ENCODE measurements around the gene DOCK8. TPM values are rescaled to one million over a fixed set of nuclear protein-coding genes. Genes with fewer than 3 reads are reported as not detected.

DOCK8 gene
- total RNA-seq, 1 donor from 2014 or later, result 3.4 TPM

- DNase-seq, result no peak
- ATAC-seq (ENCODE audit: poor library complexity), result no peak
- intact Hi-C loops (cut with DNase I), result no loop called here
These were observed 129.1 kb downstream of the DOCK8 start for GRCh38 chr9:343773-344172.

DNA sequence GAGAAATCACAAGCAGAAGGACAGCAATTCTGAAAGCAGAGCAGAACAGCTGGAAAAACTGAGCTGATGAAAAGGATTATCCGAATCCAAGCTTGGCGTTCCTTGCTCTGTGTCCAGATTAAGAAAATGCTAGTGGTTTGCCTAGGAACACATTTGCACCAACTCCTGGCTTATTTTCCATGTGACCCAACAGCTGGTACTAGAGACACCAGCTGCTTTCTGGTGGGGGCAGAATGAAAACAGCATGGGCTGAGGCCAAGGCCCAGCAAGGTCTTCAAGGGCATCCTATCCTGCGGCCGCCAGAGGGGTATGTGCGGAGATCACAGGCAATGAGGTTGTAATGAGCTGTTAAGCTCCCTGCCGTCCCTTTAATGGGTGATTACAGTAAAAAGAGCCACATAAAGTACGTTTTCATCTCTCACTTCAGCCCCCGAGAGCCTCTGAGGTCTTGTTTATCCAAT lies 131.5 kb downstream of the DOCK8 start:
- DNase-seq (no peak), ATAC-seq (ENCODE audit: poor library complexity) (peak; percentile 37)
- intact Hi-C loops (cut with DNase I), result no loop called here

GRCh38 chr9:347667-348292 lies 133.1 kb downstream of the DOCK8 start:
- ATAC-seq (ENCODE audit: poor library complexity), result peak; percentile 70
- intact Hi-C loops (cut with DNase I), result no loop called here
- DNase-seq, result no peak

DNA sequence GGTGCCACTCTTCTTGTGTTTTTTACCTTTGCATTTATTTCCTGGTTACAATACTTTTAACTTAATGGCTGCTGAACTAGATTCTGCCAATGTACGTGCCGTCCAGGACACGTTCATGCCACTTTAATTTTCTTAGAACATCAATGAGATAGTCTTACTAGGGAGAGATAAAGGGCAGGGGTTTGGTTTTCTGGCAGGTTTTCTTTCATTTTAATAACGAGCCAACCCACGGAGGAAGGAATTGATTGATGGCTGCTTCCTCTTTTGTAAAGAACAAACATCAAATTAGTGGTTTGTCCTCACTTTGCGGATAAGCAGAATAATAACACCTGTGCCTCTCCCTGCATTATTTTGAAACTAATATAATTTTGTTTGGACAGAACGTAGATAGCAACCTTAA lies 135.7 kb downstream of the DOCK8 start:
- ATAC-seq (ENCODE audit: poor library complexity) (no peak), DNase-seq (no peak)
- intact Hi-C loops (cut with DNase I), result no loop called here

GRCh38 chr9:351916-352315 lies 137.3 kb downstream of the DOCK8 start:
- no peak for ATAC-seq (ENCODE audit: poor library complexity)
- no peak for DNase-seq
- intact Hi-C loops (cut with DNase I), result no loop called here

DNA sequence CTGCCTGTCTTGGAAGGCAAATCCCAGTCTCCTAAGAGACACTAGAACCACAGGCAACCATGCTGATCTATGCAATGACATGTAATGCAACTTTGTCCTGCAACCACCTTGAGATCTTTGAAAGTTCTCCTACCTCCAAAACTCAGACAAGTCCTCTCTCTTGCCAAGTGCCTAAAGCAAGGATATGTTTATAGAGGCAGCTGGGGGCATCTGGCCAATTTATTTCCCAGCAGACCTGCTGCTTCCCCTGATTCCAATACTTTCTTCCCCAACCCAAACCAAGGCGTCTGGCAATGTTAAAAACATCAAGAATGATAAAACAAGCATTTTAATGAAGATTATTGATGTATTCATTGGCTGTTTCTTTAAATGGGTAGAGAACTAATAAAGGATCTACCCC lies 138.4 kb downstream of the DOCK8 start:
- ATAC-seq (ENCODE audit: poor library complexity) (no peak), DNase-seq (no peak)
- intact Hi-C loops (cut with DNase I), result no loop called here

DNA sequence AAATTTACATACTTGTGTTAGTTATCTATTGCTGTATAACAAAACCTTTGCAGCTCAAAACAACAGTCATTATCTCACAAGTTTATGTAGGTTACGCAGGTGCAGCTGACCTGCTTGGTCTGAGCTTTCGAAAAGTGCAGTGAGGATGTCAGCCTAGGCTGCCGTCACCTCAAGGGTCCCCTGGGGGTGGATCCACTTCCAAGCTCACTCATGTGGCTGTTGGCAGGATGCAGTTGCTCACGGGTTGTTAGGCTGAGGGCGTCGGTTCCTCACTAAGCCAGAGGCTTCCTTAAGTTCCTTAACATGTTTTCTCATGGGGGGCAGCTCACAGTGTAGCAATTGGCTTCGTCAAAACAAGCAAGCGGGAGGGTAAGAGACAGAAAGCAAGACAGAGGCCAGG lies 139.8 kb downstream of the DOCK8 start:
- no peak for ATAC-seq (ENCODE audit: poor library complexity)
- intact Hi-C loops (cut with DNase I), result no loop called here
- DNase-seq, result no peak

- intact Hi-C loops (cut with DNase I), result no loop called here
- no peak for ATAC-seq (ENCODE audit: poor library complexity)
- DNase-seq, result no peak
These were observed 142.9 kb downstream of the DOCK8 start for GRCh38 chr9:357560-357959.

- DNase-seq (no peak), ATAC-seq (ENCODE audit: poor library complexity) (no peak)
- intact Hi-C loops (cut with DNase I), result no loop called here
These were observed 148.1 kb downstream of the DOCK8 start for GRCh38 chr9:362561-363273.

DNA sequence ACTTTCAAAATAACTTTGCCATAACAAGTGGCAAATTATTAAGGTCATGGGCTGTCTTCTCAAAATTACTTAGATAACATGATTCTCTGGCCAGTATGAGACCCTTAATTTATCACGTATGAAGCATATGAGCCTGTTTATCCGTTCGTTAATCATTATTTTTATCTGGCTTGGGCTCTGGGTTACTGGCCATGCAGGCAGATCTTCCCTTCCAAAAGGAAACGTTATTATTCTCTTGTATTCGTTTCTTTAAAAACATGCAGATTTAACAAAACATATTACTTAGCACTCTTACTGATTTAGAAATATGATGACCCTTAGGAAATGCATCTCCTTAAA lies 148.6 kb downstream of the DOCK8 start:
- intact Hi-C loops (cut with DNase I), result no loop called here
- ATAC-seq (ENCODE audit: poor library complexity), result no peak

GRCh38 chr9:365436-365835 lies 150.8 kb downstream of the DOCK8 start:
- no peak for ATAC-seq (ENCODE audit: poor library complexity)
- intact Hi-C loops (cut with DNase I), result no loop called here
- no peak for DNase-seq

More for the DNA sequence above, 148.6 kb downstream of the DOCK8 start:
- DNase-seq, result no peak

GRCh38 chr9:366620-367019 lies 152.0 kb downstream of the DOCK8 start:
- intact Hi-C loops (cut with DNase I), result no loop called here
- no peak for ATAC-seq (ENCODE audit: poor library complexity)
- no peak for DNase-seq

GRCh38 chr9:370086-370485 lies 155.4 kb downstream of the DOCK8 start:
- intact Hi-C loops (cut with DNase I), result no loop called here
- DNase-seq (no peak), ATAC-seq (ENCODE audit: poor library complexity) (no peak)

- intact Hi-C loops (cut with DNase I), result no loop called here
- ATAC-seq (ENCODE audit: poor library complexity) (peak; percentile 88), DNase-seq (no peak)
These were observed 156.7 kb downstream of the DOCK8 start for GRCh38 chr9:371349-371748.

GRCh38 chr9:372128-372527 lies 157.5 kb downstream of the DOCK8 start:
- DNase-seq, result no peak
- ATAC-seq (ENCODE audit: poor library complexity), result peak; percentile 63
- intact Hi-C loops (cut with DNase I), result no loop called here

- intact Hi-C loops (cut with DNase I), result no loop called here
- no peak for ATAC-seq (ENCODE audit: poor library complexity)
- DNase-seq, result no peak
These were observed 159.1 kb downstream of the DOCK8 start for GRCh38 chr9:373759-374206.

GRCh38 chr9:374736-375135 lies 160.1 kb downstream of the DOCK8 start:
- intact Hi-C loops (cut with DNase I), result no loop called here
- ATAC-seq (ENCODE audit: poor library complexity), result no peak
- no peak for DNase-seq

- no peak for DNase-seq
- no peak for ATAC-seq (ENCODE audit: poor library complexity)
- intact Hi-C loops (cut with DNase I), result no loop called here
These were observed 161.4 kb downstream of the DOCK8 start for GRCh38 chr9:376115-376514.

- intact Hi-C loops (cut with DNase I), result no loop called here
- DNase-seq, result no peak
- no peak for ATAC-seq (ENCODE audit: poor library complexity)
These were observed 163.6 kb downstream of the DOCK8 start for GRCh38 chr9:378263-378662.

DNA sequence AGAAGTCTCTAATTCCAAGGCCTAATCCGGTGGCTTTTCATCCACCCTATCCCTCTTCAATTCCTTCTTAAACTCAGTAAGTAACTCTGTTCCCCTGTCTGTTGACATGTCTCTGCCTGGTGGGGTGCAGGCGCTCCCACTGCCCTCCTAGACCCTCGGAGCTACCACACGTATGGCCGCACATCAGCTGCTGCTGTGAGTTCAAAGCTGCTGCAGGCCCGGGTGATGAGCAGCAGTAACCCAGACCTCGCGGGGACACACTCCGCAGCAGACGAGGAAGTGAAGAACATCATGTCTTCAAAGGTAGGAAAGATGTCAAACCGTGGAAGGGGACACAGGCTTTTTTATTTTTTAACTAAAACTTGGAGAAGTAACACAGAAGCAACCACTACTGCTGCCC lies 167.7 kb downstream of the DOCK8 start:
- DNase-seq, result no peak
- intact Hi-C loops (cut with DNase I), result loop anchor here (10.0 kb wide), 1 partner anchor 422 kb away; no protein-coding TSS in a partner anchor
- no peak for ATAC-seq (ENCODE audit: poor library complexity)

Data from Right ventricle myocardium superior (tissue), 1 donor.